GM19467 (cell line): ENCODE measurements around the gene LHFPL6.
A peak's percentile ranks its signal among the peaks of the same experiment; 100 is the strongest.

ENCODE experiments used
- ATAC-seq: cut with Tn5 transposase; IDR thresholded peaks from one replicate; pipeline ENCODE4 v1.9.1; 2021; ENCODE audit warnings: mild to moderate bottlenecking, moderate library complexity; ENCODE audit not compliant: unreplicated experiment

Gene LHFPL6

GRCh38 chr13:39318161-39318560, 284.8 kb downstream of the LHFPL6 start:
- ATAC-seq: no peak

DNA sequence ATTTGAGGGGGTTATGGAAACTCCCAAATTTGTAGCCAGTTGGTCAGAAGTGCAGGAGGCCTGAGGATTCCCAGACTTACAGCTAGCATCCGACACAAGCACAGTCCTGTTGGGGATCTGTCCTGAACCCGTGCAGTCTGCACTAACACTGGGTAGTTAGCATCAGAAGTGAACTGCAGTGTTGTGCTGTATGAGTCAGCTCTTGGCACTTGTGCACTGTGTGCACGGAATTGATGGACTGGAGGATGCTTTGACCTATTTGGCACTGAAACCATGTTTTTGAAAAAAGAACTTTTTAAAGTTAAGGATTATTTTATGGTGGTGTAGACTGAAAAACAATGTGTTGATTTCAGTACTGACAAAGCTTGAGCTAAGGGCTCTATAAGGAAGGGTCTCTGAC, 285.7 kb downstream of the LHFPL6 start:
- no peak for ATAC-seq

DNA sequence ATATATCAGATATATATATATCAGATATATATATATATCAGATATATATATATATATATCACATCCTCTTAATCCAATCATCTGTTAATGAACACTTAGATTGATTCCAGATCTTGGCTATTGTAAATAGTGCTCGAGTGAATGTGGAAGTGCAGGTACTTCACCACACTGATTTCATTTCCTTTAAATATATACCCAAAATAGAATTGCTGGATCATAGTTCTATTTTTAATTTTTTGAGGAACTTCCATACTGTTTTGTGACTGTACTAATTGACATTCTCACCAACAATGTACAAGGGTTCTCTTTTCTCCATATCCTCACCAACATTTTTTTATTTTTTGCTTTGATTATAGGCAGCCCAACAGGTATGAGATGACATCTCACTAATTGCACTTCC, 287.2 kb downstream of the LHFPL6 start:
- ATAC-seq: no peak

DNA sequence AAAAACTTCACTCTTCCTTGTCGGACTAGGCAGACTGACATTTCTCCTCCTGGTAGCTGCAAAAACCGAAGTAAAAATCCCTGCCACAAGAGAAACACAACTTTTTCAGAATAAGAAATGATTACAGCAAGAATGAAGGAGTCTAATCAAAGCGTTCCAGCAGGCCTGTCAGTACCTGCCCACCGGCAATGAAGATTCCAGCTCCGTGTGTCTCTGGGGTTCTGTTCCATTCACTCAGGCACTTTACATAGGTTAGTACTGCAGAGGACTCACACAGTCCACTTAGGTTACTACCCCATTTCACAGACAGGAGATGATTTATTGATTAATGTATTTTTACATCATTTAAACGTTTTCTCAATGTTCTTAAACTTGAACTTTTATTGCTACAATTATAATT, 289.3 kb downstream of the LHFPL6 start:
- no peak for ATAC-seq

DNA sequence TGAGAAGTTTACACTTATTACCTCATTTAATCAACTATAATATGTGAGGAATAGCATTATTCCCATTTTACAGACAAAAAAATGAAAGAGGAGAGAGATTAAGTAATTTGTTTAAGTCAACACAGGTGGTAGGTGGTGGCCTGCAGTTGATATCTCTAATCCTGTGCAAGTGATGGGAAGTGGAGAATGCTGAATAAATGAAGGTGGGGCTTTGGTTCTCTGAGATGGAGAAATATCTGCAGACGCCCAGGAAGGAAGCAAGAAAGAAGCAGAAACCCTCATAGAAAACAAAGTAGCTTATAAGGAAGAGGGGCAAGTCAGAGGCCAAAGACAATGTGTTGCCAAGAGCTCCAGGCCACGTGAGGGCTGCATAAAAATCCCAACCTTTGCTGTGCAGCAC, 290.4 kb downstream of the LHFPL6 start:
- ATAC-seq: no peak

DNA sequence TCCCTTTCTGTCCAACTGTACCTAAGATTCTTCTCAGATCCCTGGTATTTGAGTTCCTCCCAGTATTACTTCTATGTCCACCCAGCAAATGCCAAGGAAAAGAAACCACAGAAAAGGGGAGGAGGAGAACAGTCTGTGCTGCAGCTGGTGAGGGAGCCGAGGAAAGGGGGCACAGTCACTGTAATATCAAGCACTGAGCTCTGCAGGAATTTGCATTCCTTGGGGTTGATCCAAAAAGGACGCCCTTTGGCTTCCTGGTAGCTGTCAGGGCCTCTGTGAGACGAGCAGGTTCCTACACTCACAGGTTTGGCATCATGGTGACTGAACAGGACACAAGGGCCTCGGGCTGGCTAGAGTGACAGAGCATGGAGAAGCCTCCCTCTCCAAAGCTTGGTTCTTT, 291.4 kb downstream of the LHFPL6 start:
- ATAC-seq: no peak

- no peak for ATAC-seq
Measured at GRCh38 chr13:39310961-39311360, 292.0 kb downstream of the LHFPL6 start.

DNA sequence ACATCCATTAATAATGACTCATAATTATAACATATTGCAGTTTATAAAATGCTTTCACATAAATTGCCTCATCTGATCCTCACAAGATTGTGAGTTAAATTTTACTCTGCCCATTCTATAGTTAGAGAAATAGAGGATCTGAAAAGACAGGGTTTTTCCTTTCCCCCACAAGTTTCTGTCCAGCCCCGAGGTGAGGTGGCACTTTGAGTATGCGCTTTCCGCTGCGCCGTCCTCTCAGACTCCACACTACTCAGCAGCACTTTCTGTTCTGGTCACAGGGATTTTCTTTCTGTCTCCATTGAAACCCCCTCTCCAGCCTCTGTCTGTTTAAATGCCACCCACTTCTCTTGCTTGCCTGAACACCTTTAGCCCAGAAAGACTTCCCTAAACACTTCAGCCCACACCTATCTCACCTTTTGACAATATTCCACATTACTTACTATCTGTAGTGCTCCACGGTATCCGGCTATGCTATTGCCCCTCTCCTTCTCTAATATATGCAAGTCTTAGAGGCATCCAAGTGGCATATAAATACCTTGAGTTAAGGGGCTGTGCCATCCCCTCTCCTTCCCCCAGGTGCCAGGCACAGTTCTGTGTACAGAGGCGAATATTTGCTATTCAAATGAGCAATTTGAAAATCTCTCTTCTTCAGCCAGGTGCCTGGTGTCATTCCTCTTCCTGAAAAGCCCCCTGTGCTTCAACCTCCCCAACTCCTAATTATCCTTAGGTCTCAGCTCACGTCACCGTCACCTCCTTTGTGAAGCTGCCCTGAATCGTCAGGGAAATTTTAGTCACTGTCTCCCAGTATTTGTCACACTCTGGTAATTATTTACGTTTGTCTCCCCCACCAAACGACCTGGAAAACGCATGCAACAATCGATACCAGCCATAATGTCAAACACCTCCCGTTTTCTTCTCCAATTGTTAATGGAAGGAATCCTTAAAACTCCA, 296.1 kb downstream of the LHFPL6 start:
- ATAC-seq: peak; percentile 95

DNA sequence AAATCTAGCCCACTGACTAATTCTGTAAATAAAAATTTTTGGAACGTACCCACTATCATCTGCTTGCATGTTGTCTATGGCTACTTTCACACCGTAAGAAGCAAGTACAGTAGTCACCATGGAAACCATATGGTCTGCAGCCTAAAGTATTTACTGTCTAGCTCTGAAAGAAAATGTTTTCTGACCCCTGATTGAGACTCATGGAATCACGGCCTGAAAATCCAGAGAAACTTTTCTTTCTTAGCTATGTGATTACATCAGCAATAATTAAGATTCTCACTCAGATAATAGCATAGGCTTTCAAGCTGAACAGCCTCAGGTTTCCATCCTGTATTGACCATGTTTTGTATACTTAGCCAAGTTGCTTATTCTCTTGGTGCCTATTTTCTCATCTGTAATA, 300.2 kb downstream of the LHFPL6 start:
- ATAC-seq: no peak

GRCh38 chr13:39298951-39299350, 304.0 kb downstream of the LHFPL6 start:
- no peak for ATAC-seq

- no peak for ATAC-seq
Measured at GRCh38 chr13:39297664-39298171, 305.3 kb downstream of the LHFPL6 start.

DNA sequence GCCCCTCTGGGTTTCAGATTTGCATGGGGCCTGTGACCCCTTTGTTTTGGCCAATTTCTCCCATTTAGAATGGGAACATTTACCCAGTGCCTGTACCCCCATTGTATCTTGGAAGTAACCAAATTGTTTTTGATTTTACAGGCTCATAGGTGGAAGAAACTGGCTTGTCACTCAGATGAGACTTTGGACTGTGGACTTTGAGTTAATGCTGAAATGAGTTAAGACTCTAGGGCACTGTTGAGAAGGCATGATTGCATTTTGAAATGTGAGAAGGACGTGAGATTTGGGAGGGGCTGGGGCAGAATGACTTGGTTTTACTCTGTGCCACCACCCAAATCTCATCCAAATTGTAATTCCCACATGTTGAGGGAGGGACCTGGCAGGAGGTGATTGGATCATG, 306.0 kb downstream of the LHFPL6 start:
- ATAC-seq: no peak

- ATAC-seq: no peak
Measured at GRCh38 chr13:39296193-39296592, 306.8 kb downstream of the LHFPL6 start.
